Stomach (tissue), 9 donors: ENCODE results near the gene ECI2. TPM values are rescaled to one million over a fixed set of nuclear protein-coding genes. Genes with fewer than 3 reads are reported as not detected.

Experiments
- DNase-seq, 2 donors: peaks; one replicate each; pipeline versions ENCODE4 v3.0.0 to v3.0.0-alpha.2; 2013 to 2019
- H3K27ac ChIP-seq, 5 donors: fragments of 200-600 bp in 4 of 5; sonication (generic) in 4 of 5; one replicate each; pipeline ENCODE4 v1.5.1; 2013 to 2019; ENCODE audit warnings: mild to moderate bottlenecking in 1 of 5, moderate library complexity in 1 of 5
- H3K27me3 ChIP-seq, 3 donors: fragments of 200-600 bp; sonication (generic); one replicate each; pipeline ENCODE4 v1.5.1; 2017 to 2019; ENCODE audit warnings: mixed run types in 1 of 3
- H3K36me3 ChIP-seq, 4 donors: fragments of 200-600 bp; sonication (generic); 1 replicate in 3 of 4; 2 replicates in 1 of 4; pipeline ENCODE4 v1.5.1; 2016 to 2019
- H3K4me1 ChIP-seq, 4 donors: fragments of 200-600 bp; sonication (generic); one replicate each; pipeline ENCODE4 v1.5.1; 2016 to 2019
- H3K4me3 ChIP-seq, 4 donors: fragments of 200-600 bp; sonication (generic) in 3 of 4; one replicate each; pipeline ENCODE4 v1.5.1; 2016 to 2019; ENCODE audit warnings: mild to moderate bottlenecking in 1 of 4
- H3K9me3 ChIP-seq, 4 donors: fragments of 200-600 bp; sonication (generic); one replicate each; pipeline ENCODE4 v1.5.1; 2016 to 2019
- EP300 ChIP-seq: sonication (generic); formaldehyde crosslinking; IDR thresholded peaks from one replicate; pipeline ENCODE4 v1.6.1; 2017; ENCODE audit warnings: antibody characterized with exemption
- POLR2A ChIP-seq, 4 donors: fragments of 450-650 bp; IDR thresholded peaks; one replicate each; pipeline ENCODE4 v1.6.1; 2016; ENCODE audit warnings: antibody characterized with exemption in 4 of 4, control low read depth in 2 of 4, mild to moderate bottlenecking in 1 of 4, moderate library complexity in 1 of 4
- POLR2AphosphoS5 ChIP-seq, 3 donors: sonication (generic); formaldehyde crosslinking; IDR thresholded peaks; one replicate each; pipeline ENCODE4 v1.6.1; 2016; ENCODE audit warnings: antibody characterized with exemption in 3 of 3
- WGBS, 5 donors: extraction: QIAGEN DNeasy Blood & Tissue Kit in 3 of 5; methylation state at CpG; one replicate each; pipeline versions ENCODE4 v1.1.5 to v1.1.7; 2013 to 2018; 5-methylcytosine and 5-hydroxymethylcytosine counted together
- intact Hi-C: fragments of 100-400 bp; cut with DNase I; formaldehyde crosslinking; loops from one replicate; pipeline ENCODE4 v1.15.1; 2023; ENCODE audit warnings: low total_unique reads
- polyA plus RNA-seq, 3 donors: library from polyadenylated mRNA; stranded (reverse); fragments of 200-250 nt; gene quantifications; one replicate each; pipeline ENCODE4 v1.2.3, GENCODE V29; 2013
- total RNA-seq, 5 donors: library from RNA; depleted of rRNA; stranded (reverse); fragments of >200 nt; gene quantifications; one replicate each; pipeline versions ENCODE4 v1.1.0 to v1.2.3, GENCODE V29; 2014 to 2016
- TF ChIP-seq, protein P1 (sequence below), 7 experiments: fragments of 450-650 bp in 4 of 7; fragments of 200-600 bp in 3 of 7; sonication (generic) in 3 of 7; IDR thresholded peaks; one replicate each; pipeline ENCODE4 v1.5.1; 2016 to 2019; ENCODE audit warnings: antibody characterized with exemption in 7 of 7, control low read depth in 2 of 7, mild to moderate bottlenecking in 1 of 7
- donor health status: healthy with polysubstance abuse.
- donor health status: Bipolar disorder and iron deficiency.
- donor health status: healthy.

ECI2 gene
- total and polyA plus RNA-seq, 8 donors = 22.8 to 107 (median 60.8) TPM

DNA sequence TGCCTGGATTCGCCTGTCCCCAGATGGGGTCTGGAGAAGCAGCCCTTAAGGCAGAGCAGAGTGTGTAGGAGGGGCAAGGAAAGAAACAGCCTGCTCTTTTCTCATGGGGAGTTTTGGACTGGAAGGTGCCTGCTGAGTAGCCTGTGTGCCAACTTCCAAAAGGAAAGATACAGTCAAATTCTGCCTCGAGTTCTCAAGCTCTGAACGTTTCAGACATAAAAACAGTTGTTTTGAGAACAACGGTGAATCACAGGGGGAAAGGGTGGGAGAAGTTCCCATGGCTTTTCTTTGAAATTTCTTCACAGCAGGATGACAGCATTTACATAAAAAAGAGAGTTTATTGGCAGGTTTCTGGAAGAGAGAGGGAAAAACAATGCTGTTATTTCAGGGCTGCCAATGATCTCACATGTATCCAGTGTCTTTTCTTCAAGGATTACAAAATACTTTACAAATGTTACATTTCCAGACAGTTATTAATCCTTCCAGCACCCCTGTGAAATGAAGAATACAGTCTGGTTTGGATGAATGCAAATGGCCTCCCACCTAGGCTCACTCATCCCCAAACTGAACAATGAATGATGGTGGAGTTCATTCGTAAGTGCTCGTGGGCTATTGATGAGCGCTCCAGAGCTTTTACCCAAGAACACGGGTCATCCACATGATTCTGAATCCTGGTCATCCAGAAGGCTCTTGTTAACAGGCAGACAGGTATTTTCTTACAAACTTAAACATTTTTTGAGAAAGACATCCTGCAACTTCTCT is 33.8 kb upstream of the ECI2 start:
- WGBS, 5 donors = 70 to 76% (median 73%) methylated on average over 8 of the region's 8 CpGs
- no peak overlapping the region for H3K27ac ChIP-seq

DNA sequence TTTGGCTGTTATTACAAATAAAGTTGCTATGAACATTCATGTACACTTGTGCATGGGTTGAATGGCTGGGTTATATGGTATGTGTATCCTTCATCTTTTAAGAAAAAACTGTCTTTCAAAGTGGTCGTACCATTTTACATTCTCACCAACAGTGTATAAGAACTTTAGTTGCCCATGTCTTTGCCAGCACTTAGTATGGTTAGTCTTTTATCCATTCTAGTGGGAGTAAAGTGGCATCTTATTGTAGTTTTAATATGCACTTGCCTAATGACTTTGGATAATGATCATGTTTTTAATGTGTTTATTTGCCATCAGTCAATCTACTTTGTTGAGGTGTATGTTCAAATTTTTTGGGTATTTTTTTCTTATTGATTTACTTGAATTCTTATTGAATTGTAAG is 32.5 kb upstream of the ECI2 start:
- Histone ChIP-seq H3K9me3 (no peaks in the 10 kb centered on the region), H3K4me3 (no peak overlapping the region), H3K36me3 (no peaks in the 10 kb centered on the region), H3K4me1 (peaks cover 0 to 4% (median 0%) of the 10 kb centered on the region in 4 donors), H3K27me3 (no peaks in the 10 kb centered on the region), H3K27ac (no peak overlapping the region)
- DNase-seq = no peak
- WGBS, 5 donors = 85 to 96% (median 95%) methylated on average over 1 of the region's 1 CpG
- TF ChIP-seq, protein P1, sequence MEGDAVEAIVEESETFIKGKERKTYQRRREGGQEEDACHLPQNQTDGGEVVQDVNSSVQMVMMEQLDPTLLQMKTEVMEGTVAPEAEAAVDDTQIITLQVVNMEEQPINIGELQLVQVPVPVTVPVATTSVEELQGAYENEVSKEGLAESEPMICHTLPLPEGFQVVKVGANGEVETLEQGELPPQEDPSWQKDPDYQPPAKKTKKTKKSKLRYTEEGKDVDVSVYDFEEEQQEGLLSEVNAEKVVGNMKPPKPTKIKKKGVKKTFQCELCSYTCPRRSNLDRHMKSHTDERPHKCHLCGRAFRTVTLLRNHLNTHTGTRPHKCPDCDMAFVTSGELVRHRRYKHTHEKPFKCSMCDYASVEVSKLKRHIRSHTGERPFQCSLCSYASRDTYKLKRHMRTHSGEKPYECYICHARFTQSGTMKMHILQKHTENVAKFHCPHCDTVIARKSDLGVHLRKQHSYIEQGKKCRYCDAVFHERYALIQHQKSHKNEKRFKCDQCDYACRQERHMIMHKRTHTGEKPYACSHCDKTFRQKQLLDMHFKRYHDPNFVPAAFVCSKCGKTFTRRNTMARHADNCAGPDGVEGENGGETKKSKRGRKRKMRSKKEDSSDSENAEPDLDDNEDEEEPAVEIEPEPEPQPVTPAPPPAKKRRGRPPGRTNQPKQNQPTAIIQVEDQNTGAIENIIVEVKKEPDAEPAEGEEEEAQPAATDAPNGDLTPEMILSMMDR (IDR thresholded peaks at IDR 0.05) = no peak
- TF ChIP-seq POLR2AphosphoS5 (IDR thresholded peaks at IDR 0.05) = no peak
- no peak for TF ChIP-seq EP300
- no peak for TF ChIP-seq POLR2A (IDR thresholded peaks at IDR 0.05)
- intact Hi-C loops = no loop called here

More for the DNA sequence above, 33.8 kb upstream of the ECI2 start:
- no peak for DNase-seq
- Histone ChIP-seq H3K4me1 (peaks cover 0 to 4% (median 0%) of the 10 kb centered on the region in 4 donors), H3K27me3 (no peaks in the 10 kb centered on the region), H3K9me3 (no peaks in the 10 kb centered on the region), H3K4me3 (no peak overlapping the region), H3K36me3 (no peaks in the 10 kb centered on the region)
- intact Hi-C loops = no loop called here
- TF ChIP-seq POLR2A (IDR thresholded peaks at IDR 0.05) = no peak
- no peak for TF ChIP-seq EP300
- TF ChIP-seq POLR2AphosphoS5 (IDR thresholded peaks at IDR 0.05) = no peak
- TF ChIP-seq, protein P1 (IDR thresholded peaks at IDR 0.05) = no peak

DNA sequence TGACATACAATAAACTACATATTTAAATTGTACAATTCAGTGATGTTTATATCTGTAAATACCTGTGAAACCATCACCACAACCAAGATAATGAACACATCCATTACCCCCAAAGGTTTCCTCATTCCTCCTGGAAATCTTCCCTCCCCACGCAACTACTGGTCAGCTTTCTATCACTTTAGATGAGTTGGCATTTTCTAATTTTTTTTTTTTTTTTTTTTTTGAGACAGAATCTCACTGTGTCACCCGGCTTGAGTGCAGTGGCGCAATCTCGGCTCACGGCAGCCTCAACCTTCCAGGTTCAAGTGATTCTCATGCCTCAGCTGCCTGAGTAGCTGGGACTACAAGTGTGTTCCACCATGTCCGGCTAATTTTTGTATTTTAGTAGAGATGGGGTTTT is 31.7 kb upstream of the ECI2 start:
- DNase-seq = no peak
- H3K4me1 ChIP-seq = no peaks in the 10 kb centered on the region
- H3K4me3 ChIP-seq = no peak overlapping the region
- no peak for TF ChIP-seq POLR2A (IDR thresholded peaks at IDR 0.05)
- no peak for TF ChIP-seq EP300
- no peak for TF ChIP-seq POLR2AphosphoS5 (IDR thresholded peaks at IDR 0.05)
- TF ChIP-seq, protein P1 (IDR thresholded peaks at IDR 0.05) = no peak
- intact Hi-C loops = no loop called here
- no peaks in the 10 kb centered on the region for H3K36me3 ChIP-seq
- no peak overlapping the region for H3K27ac ChIP-seq
- H3K9me3 ChIP-seq = no peaks in the 10 kb centered on the region
- 97 to 99% (median 97%) methylated on average over 6 of the region's 6 CpGs for WGBS, 5 donors
- H3K27me3 ChIP-seq = no peaks in the 10 kb centered on the region

DNA sequence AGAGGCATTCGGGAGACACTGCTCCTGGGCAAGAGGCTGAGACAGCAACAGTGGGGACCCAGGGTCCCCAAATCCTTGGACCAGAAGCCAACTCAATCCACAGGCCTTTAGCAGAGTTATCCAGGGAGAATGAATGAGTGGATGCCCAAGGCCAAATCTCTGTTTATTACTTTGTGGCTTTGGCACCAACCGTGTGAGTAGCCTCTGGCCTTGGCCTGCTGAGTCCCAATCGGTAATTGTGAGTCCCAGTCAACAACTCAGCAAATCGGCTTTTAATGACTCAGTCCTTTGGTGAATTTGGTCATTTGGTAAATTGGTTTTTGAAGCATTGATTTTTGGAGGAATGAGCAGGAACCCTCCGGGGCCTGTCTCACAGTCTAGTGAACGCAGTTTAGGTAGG is 29.1 kb upstream of the ECI2 start:
- Histone ChIP-seq H3K4me1 (no peaks in the 10 kb centered on the region), H3K4me3 (no peak overlapping the region), H3K9me3 (no peaks in the 10 kb centered on the region), H3K27ac (no peak overlapping the region), H3K36me3 (no peaks in the 10 kb centered on the region), H3K27me3 (no peaks in the 10 kb centered on the region)
- WGBS, 5 donors = 81 to 88% (median 84%) methylated on average over 5 to 6 of the region's 6 CpGs
- DNase-seq = no peak
- intact Hi-C loops = no loop called here
- TF ChIP-seq POLR2AphosphoS5 (IDR thresholded peaks at IDR 0.05) (no peak), EP300 (no peak), POLR2A (IDR thresholded peaks at IDR 0.05) (no peak)
- TF ChIP-seq, protein P1 (IDR thresholded peaks at IDR 0.05) = no peak
